ENCODE data around the gene NR2F1-AS1. TPM values are rescaled to one million over a fixed set of nuclear protein-coding genes. Genes with fewer than 3 reads are reported as not detected.
"Not testable (repeated sequence)": the region's sequence is repeated elsewhere in the genome, so short reads cannot be mapped to it uniquely, and the experiment has no call there.

NR2F1-AS1 gene
- total RNA-seq, 4 donors from 2014 or later, result 6.0 to 48.1 (median 14.4) TPM

GRCh38 chr5:93545872-93546271 lies 35.1 kb downstream of the NR2F1-AS1 start:
- TF ChIP-seq POLR2AphosphoS5 (IDR thresholded peaks at IDR 0.05) (no peak), EP300 (IDR thresholded peaks at IDR 0.05) (no peak)
- TF ChIP-seq, protein P1, sequence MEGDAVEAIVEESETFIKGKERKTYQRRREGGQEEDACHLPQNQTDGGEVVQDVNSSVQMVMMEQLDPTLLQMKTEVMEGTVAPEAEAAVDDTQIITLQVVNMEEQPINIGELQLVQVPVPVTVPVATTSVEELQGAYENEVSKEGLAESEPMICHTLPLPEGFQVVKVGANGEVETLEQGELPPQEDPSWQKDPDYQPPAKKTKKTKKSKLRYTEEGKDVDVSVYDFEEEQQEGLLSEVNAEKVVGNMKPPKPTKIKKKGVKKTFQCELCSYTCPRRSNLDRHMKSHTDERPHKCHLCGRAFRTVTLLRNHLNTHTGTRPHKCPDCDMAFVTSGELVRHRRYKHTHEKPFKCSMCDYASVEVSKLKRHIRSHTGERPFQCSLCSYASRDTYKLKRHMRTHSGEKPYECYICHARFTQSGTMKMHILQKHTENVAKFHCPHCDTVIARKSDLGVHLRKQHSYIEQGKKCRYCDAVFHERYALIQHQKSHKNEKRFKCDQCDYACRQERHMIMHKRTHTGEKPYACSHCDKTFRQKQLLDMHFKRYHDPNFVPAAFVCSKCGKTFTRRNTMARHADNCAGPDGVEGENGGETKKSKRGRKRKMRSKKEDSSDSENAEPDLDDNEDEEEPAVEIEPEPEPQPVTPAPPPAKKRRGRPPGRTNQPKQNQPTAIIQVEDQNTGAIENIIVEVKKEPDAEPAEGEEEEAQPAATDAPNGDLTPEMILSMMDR (IDR thresholded peaks at IDR 0.05), result no peak
- peaks cover 0 to 14% (median 0%) of the 10 kb centered on the region in 3 donors for H3K4me1 ChIP-seq
- H3K9me3 ChIP-seq, result no peaks in the 10 kb centered on the region
- H3K36me3 ChIP-seq, result no peaks in the 10 kb centered on the region
- no peak for ATAC-seq
- 40 to 48% methylated on average over 4 of the region's 4 CpGs for WGBS, 2 donors (ENCODE audit: low coverage in 1 of 2)
- H3K27ac ChIP-seq, result peak overlapping the region in 1 of 4 donors; percentile 50
- H3K27me3 ChIP-seq, result no peaks in the 10 kb centered on the region
- peak overlapping the region in 1 of 2 donors; percentile 22 for H3K4me3 ChIP-seq

DNA sequence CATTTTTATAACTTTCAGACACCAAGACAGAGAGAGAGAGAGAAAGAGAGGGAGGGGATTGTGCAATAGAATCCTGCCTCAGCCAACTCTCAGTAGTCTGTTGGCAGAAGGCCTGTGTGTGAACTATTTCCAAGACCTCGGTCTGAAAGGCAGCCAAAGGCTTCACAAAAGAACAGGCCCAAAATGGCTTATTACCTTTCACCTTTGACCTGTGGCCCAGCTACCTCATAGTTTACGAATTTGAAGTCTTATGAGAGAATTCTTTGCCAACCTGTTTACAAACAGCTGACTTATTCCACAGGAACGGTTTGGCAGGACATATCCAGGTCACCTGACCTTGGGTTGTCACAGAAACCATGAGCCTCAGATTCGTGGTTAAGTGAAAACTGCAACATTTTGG lies 48.6 kb downstream of the NR2F1-AS1 start:
- H3K27me3 ChIP-seq, result no peaks in the 10 kb centered on the region
- 0 to 6% methylated on average over 4 of the region's 4 CpGs for WGBS, 2 donors (ENCODE audit: low coverage in 1 of 2)
- peak; percentile 96 for TF ChIP-seq POLR2AphosphoS5 (IDR thresholded peaks at IDR 0.05)
- TF ChIP-seq, protein P1 (IDR thresholded peaks at IDR 0.05), result no peak
- H3K4me1 ChIP-seq, result peaks cover 5 to 27% (median 9%) of the 10 kb centered on the region in 3 donors
- peaks cover 0 to 5% (median 0%) of the 10 kb centered on the region in 3 donors for H3K9me3 ChIP-seq
- no peak overlapping the region for H3K4me3 ChIP-seq
- H3K27ac ChIP-seq, result peak overlapping the region; percentile 53 to 66 (median 56)
- ATAC-seq, result peak; percentile 93
- H3K36me3 ChIP-seq, result no peaks in the 10 kb centered on the region

- not testable (repeated sequence) for H3K27ac ChIP-seq, ATAC-seq, H3K4me3 ChIP-seq, H3K27me3 ChIP-seq
- peaks cover 0 to 17% (median 0%) of the 10 kb centered on the region in 3 donors for H3K4me1 ChIP-seq
- 95 to 97% methylated on average over 3 of the region's 3 CpGs for WGBS, 2 donors (ENCODE audit: low coverage in 1 of 2)
- peaks cover 0 to 18% (median 0%) of the 10 kb centered on the region in 3 donors for H3K9me3 ChIP-seq
- peaks cover 0 to 13% of the 10 kb centered on the region in 2 donors for H3K36me3 ChIP-seq
Observed at GRCh38 chr5:93521815-93522214, 59.2 kb downstream of the NR2F1-AS1 start.

GRCh38 chr5:93519740-93520139 lies 61.3 kb downstream of the NR2F1-AS1 start:
- Histone ChIP-seq H3K4me1 (peaks cover 0 to 17% (median 0%) of the 10 kb centered on the region in 3 donors), H3K36me3 (peaks cover 0 to 13% of the 10 kb centered on the region in 2 donors), H3K4me3 (no peak overlapping the region), H3K27me3 (no peaks in the 10 kb centered on the region), H3K9me3 (peaks cover 0 to 16% (median 0%) of the 10 kb centered on the region in 3 donors), H3K27ac (no peak overlapping the region)
- TF ChIP-seq POLR2A (IDR thresholded peaks at IDR 0.05) (no peak), EP300 (IDR thresholded peaks at IDR 0.05) (no peak), POLR2AphosphoS5 (IDR thresholded peaks at IDR 0.05) (no peak)
- TF ChIP-seq, protein P1 (IDR thresholded peaks at IDR 0.05), result no peak
- ATAC-seq, result no peak

DNA sequence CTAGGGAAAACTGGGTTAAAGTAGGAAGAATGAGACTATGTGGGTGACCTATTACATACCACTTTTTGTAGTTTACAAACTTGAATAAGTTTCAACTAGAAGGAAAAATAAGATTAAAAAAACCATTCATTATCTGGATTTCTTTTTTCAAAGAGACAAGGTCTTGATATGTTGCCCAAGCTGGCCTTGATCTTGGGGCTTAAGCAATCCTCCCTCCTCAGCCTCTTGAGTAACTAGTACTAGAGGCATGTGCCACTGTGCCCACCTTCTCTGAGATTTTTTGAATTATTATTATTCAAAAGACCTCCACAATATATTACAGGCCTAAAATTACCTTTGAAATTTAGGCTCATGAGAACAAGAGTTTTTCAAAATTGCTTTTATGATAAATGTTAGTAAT lies 63.2 kb downstream of the NR2F1-AS1 start:
- H3K9me3 ChIP-seq, result peaks cover 0 to 3% (median 0%) of the 10 kb centered on the region in 3 donors
- H3K4me1 ChIP-seq, result peaks cover 0 to 17% (median 0%) of the 10 kb centered on the region in 3 donors
- no peak overlapping the region for H3K27ac ChIP-seq
- TF ChIP-seq POLR2AphosphoS5 (IDR thresholded peaks at IDR 0.05), result no peak
- no peak for TF ChIP-seq POLR2A (IDR thresholded peaks at IDR 0.05)
- TF ChIP-seq, protein P1 (IDR thresholded peaks at IDR 0.05), result no peak
- no peak for TF ChIP-seq EP300 (IDR thresholded peaks at IDR 0.05)
- H3K27me3 ChIP-seq, result no peaks in the 10 kb centered on the region
- H3K4me3 ChIP-seq, result no peak overlapping the region
- H3K36me3 ChIP-seq, result peaks cover 0 to 4% of the 10 kb centered on the region in 2 donors
- no peak for ATAC-seq
